ENCODE measurements around the gene UQCC5. TPM values are rescaled to one million over a fixed set of nuclear protein-coding genes. Genes with fewer than 3 reads are reported as not detected.

The UQCC5 gene
- total RNA-seq, 1 experiment from 2014 or later, result 37.8 TPM

DNA sequence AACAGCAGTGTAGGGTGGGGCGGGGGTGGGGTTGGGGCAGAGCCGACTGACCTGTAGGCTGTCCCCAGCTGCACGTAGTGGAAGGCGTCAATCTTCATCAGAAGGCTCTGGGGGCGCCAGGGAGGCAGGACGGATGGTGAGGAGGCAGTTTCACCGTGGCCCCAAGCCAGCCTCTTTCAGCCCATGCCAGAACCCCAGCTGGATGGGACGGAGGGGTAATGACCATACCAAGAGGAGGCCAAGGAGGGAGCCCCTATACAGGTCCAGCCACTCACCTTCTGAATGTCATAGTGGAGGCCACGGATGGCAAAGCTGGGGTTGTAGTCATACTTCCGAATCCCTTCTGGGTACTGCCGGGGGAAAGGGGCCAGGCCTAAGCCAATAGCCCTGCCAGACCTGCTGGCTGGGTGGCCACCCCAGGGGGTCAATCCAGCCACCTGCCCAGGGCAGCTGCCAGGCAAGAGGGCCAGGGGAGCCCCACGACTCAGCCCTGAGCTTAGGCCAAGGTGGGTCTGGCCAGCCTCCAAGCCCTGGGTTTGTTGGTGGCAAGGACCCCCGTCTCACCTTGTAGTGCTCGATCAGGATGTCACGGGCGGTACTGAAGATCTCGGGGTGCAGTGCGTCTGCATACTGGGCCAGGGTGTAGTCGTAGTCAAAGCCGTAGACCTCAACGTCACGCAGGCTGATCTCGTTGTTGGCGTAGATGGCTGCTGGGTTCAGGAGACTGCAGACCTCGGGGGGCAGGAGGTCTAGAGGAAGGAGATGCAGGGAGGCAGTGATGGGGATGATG, 7.6 kb upstream of the UQCC5 start (continued):
- TF ChIP-seq, protein P1, sequence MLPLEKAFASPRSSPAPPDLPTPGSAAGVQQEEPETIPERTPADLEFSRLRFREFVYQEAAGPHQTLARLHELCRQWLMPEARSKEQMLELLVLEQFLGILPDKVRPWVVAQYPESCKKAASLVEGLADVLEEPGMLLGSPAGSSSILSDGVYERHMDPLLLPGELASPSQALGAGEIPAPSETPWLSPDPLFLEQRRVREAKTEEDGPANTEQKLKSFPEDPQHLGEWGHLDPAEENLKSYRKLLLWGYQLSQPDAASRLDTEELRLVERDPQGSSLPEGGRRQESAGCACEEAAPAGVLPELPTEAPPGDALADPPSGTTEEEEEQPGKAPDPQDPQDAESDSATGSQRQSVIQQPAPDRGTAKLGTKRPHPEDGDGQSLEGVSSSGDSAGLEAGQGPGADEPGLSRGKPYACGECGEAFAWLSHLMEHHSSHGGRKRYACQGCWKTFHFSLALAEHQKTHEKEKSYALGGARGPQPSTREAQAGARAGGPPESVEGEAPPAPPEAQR (CRISPR knock-in tag; IDR thresholded peaks at IDR 0.05), result no peak
- no peak for TF ChIP-seq ZNF671 (CRISPR knock-in tag; IDR thresholded peaks at IDR 0.05)
- TF ChIP-seq ATF1 (CRISPR knock-in tag; IDR thresholded peaks at IDR 0.05), result no peak
- TF ChIP-seq, protein P2, sequence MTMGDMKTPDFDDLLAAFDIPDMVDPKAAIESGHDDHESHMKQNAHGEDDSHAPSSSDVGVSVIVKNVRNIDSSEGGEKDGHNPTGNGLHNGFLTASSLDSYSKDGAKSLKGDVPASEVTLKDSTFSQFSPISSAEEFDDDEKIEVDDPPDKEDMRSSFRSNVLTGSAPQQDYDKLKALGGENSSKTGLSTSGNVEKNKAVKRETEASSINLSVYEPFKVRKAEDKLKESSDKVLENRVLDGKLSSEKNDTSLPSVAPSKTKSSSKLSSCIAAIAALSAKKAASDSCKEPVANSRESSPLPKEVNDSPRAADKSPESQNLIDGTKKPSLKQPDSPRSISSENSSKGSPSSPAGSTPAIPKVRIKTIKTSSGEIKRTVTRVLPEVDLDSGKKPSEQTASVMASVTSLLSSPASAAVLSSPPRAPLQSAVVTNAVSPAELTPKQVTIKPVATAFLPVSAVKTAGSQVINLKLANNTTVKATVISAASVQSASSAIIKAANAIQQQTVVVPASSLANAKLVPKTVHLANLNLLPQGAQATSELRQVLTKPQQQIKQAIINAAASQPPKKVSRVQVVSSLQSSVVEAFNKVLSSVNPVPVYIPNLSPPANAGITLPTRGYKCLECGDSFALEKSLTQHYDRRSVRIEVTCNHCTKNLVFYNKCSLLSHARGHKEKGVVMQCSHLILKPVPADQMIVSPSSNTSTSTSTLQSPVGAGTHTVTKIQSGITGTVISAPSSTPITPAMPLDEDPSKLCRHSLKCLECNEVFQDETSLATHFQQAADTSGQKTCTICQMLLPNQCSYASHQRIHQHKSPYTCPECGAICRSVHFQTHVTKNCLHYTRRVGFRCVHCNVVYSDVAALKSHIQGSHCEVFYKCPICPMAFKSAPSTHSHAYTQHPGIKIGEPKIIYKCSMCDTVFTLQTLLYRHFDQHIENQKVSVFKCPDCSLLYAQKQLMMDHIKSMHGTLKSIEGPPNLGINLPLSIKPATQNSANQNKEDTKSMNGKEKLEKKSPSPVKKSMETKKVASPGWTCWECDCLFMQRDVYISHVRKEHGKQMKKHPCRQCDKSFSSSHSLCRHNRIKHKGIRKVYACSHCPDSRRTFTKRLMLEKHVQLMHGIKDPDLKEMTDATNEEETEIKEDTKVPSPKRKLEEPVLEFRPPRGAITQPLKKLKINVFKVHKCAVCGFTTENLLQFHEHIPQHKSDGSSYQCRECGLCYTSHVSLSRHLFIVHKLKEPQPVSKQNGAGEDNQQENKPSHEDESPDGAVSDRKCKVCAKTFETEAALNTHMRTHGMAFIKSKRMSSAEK (CRISPR knock-in tag; IDR thresholded peaks at IDR 0.05; ENCODE audit: borderline replicate concordance), result no peak

DNA sequence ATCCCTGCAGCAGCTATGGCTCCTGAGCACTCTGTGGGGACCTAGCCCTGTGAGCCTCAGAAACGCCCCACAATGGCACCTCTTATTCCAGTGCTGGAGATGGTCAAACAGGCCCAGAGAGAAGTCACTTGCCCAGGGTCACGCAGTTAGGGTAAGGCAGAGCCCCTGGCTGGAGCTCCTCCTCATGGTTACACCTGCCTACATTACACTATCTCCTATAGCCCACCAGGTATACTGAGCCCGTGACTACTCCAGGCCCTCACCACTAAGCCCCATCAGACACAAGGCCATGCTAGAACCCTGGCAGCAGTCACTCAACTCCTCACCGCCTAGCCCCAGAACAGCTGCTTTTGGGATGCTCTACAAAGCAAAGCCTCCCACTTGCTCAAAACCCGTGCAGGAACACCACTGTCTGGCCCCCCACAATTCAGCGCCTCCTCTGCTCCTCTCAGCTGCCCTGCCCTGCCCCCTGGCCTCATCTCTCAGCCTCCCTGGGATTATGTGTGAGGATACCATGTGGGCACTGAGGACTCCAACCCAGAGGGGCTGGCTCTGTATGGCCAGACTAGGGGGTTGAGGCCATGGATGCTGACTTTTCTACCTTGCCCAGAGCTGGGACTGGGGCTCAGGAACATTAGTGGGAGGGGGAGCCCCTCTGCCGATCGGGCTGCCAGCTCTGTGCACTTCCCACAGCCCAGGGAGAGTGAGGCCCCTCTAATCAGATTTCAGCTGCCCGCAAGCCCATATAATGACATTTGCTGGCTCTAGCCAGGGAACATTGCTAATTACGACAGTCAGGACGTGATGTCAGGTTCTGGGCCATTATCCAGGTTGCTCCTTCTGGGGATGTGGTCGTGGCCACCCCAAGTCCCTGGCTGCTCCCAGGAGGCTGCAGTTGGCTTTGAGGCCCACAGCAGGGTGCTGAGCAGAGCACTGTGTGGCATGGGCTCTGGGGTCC, 6.8 kb upstream of the UQCC5 start:
- ChIA-PET CTCF (no interaction called here), POLR2A (no interaction called here)
- DNase-seq (ENCODE audit: low spot score), result no peak
- Mint-ChIP-seq H3K27me3 (ENCODE audit: low read depth) (no peaks in the 10 kb centered on the region), H3K4me1 (peaks cover 11% of the 10 kb centered on the region), H3K36me3 (peaks cover 29% of the 10 kb centered on the region), H3K9me3 (no peaks in the 10 kb centered on the region), H3K4me3 (no peak overlapping the region; the same call in 1 of the 2 replicates), H3K27ac (peak overlapping the region; percentile 3; the same call in 1 of the 2 replicates)
- no peak for ATAC-seq
- TF ChIP-seq, protein P3, sequence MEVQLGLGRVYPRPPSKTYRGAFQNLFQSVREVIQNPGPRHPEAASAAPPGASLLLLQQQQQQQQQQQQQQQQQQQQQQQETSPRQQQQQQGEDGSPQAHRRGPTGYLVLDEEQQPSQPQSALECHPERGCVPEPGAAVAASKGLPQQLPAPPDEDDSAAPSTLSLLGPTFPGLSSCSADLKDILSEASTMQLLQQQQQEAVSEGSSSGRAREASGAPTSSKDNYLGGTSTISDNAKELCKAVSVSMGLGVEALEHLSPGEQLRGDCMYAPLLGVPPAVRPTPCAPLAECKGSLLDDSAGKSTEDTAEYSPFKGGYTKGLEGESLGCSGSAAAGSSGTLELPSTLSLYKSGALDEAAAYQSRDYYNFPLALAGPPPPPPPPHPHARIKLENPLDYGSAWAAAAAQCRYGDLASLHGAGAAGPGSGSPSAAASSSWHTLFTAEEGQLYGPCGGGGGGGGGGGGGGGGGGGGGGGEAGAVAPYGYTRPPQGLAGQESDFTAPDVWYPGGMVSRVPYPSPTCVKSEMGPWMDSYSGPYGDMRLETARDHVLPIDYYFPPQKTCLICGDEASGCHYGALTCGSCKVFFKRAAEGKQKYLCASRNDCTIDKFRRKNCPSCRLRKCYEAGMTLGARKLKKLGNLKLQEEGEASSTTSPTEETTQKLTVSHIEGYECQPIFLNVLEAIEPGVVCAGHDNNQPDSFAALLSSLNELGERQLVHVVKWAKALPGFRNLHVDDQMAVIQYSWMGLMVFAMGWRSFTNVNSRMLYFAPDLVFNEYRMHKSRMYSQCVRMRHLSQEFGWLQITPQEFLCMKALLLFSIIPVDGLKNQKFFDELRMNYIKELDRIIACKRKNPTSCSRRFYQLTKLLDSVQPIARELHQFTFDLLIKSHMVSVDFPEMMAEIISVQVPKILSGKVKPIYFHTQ (CRISPR knock-in tag; IDR thresholded peaks at IDR 0.05), result no peak
- TF ChIP-seq, protein P4, sequence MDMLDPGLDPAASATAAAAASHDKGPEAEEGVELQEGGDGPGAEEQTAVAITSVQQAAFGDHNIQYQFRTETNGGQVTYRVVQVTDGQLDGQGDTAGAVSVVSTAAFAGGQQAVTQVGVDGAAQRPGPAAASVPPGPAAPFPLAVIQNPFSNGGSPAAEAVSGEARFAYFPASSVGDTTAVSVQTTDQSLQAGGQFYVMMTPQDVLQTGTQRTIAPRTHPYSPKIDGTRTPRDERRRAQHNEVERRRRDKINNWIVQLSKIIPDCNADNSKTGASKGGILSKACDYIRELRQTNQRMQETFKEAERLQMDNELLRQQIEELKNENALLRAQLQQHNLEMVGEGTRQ (CRISPR knock-in tag; IDR thresholded peaks at IDR 0.05), result no peak
- TF ChIP-seq SMAD3 (CRISPR knock-in tag; IDR thresholded peaks at IDR 0.05; ENCODE audit: borderline replicate concordance) (no peak), ZNF219 (CRISPR knock-in tag; IDR thresholded peaks at IDR 0.05; ENCODE audit: borderline replicate concordance) (no peak), KAT7 (CRISPR knock-in tag; IDR thresholded peaks at IDR 0.05; ENCODE audit: borderline replicate concordance) (no peak), PRRX2 (CRISPR knock-in tag; IDR thresholded peaks at IDR 0.05) (no peak), NFE2L1 (CRISPR knock-in tag; IDR thresholded peaks at IDR 0.05) (no peak), MYBL2 (CRISPR knock-in tag; IDR thresholded peaks at IDR 0.05) (no peak), FOXK1 (CRISPR knock-in tag; IDR thresholded peaks at IDR 0.05) (no peak)
- TF ChIP-seq, protein P5, sequence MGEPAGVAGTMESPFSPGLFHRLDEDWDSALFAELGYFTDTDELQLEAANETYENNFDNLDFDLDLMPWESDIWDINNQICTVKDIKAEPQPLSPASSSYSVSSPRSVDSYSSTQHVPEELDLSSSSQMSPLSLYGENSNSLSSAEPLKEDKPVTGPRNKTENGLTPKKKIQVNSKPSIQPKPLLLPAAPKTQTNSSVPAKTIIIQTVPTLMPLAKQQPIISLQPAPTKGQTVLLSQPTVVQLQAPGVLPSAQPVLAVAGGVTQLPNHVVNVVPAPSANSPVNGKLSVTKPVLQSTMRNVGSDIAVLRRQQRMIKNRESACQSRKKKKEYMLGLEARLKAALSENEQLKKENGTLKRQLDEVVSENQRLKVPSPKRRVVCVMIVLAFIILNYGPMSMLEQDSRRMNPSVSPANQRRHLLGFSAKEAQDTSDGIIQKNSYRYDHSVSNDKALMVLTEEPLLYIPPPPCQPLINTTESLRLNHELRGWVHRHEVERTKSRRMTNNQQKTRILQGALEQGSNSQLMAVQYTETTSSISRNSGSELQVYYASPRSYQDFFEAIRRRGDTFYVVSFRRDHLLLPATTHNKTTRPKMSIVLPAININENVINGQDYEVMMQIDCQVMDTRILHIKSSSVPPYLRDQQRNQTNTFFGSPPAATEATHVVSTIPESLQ (CRISPR knock-in tag; IDR thresholded peaks at IDR 0.05), result no peak
- TF ChIP-seq, protein P6, sequence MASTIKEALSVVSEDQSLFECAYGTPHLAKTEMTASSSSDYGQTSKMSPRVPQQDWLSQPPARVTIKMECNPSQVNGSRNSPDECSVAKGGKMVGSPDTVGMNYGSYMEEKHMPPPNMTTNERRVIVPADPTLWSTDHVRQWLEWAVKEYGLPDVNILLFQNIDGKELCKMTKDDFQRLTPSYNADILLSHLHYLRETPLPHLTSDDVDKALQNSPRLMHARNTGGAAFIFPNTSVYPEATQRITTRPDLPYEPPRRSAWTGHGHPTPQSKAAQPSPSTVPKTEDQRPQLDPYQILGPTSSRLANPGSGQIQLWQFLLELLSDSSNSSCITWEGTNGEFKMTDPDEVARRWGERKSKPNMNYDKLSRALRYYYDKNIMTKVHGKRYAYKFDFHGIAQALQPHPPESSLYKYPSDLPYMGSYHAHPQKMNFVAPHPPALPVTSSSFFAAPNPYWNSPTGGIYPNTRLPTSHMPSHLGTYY (CRISPR knock-in tag; IDR thresholded peaks at IDR 0.05), result no peak
- TF ChIP-seq, protein P7, sequence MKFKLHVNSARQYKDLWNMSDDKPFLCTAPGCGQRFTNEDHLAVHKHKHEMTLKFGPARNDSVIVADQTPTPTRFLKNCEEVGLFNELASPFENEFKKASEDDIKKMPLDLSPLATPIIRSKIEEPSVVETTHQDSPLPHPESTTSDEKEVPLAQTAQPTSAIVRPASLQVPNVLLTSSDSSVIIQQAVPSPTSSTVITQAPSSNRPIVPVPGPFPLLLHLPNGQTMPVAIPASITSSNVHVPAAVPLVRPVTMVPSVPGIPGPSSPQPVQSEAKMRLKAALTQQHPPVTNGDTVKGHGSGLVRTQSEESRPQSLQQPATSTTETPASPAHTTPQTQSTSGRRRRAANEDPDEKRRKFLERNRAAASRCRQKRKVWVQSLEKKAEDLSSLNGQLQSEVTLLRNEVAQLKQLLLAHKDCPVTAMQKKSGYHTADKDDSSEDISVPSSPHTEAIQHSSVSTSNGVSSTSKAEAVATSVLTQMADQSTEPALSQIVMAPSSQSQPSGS (CRISPR knock-in tag; IDR thresholded peaks at IDR 0.05; ENCODE audit: borderline replicate concordance, low read depth), result no peak
